Sigmoid colon (tissue), 7 donors: ENCODE measurements around the gene HLA-DMB. TPM values are rescaled to one million over a fixed set of nuclear protein-coding genes. Genes with fewer than 3 reads are reported as not detected.

ENCODE experiments used
- DNase-seq: peaks from one replicate; pipeline ENCODE4 v3.0.0-alpha.2; 2019
- H3K27ac ChIP-seq, 4 donors: fragments of 200-600 bp; sonication (generic); one replicate each; pipeline ENCODE4 v1.5.1; 2016 to 2019; ENCODE audit warnings: mild to moderate bottlenecking in 1 of 4
- H3K27me3 ChIP-seq, 3 donors: fragments of 200-600 bp; sonication (generic); one replicate each; pipeline ENCODE4 v1.5.1; 2019; ENCODE audit warnings: mild to moderate bottlenecking in 1 of 3
- H3K36me3 ChIP-seq, 4 donors: fragments of 200-600 bp; sonication (generic); one replicate each; pipeline ENCODE4 v1.5.1; 2016 to 2019
- H3K4me1 ChIP-seq, 4 donors: fragments of 200-600 bp; sonication (generic); one replicate each; pipeline ENCODE4 v1.5.1; 2017 to 2019
- H3K4me3 ChIP-seq, 4 donors: fragments of 200-600 bp; sonication (generic); one replicate each; pipeline ENCODE4 v1.5.1; 2017 to 2019; ENCODE audit warnings: mild to moderate bottlenecking in 2 of 4, moderate library complexity in 1 of 4
- H3K9me3 ChIP-seq, 4 donors: fragments of 200-600 bp in 3 of 4; sonication (generic) in 3 of 4; one replicate each; pipeline versions ENCODE4 v1.5.1 to v1.6.1; 2013 to 2019
- EP300 ChIP-seq, 4 donors: sonication (generic); formaldehyde crosslinking; IDR thresholded peaks; one replicate each; pipeline ENCODE4 v1.6.1; 2017; ENCODE audit warnings: antibody characterized with exemption in 4 of 4
- POLR2A ChIP-seq, 2 donors: fragments of 450-650 bp; IDR thresholded peaks; one replicate each; pipeline ENCODE4 v1.6.1; 2016; ENCODE audit warnings: antibody characterized with exemption in 2 of 2, mild to moderate bottlenecking in 2 of 2, moderate library complexity in 2 of 2
- POLR2AphosphoS5 ChIP-seq, 4 donors: sonication (generic); formaldehyde crosslinking; IDR thresholded peaks; one replicate each; pipeline ENCODE4 v1.6.1; 2017; ENCODE audit warnings: antibody characterized with exemption in 4 of 4
- WGBS, 2 donors: extraction: QIAGEN DNeasy Blood & Tissue Kit; methylation state at CpG; one replicate each; pipeline ENCODE4 v1.1.7; 2013; 5-methylcytosine and 5-hydroxymethylcytosine counted together
- intact Hi-C: fragments of 100-400 bp; cut with DNase I; formaldehyde crosslinking; loops from one replicate; pipeline ENCODE4 v1.15.1; 2023
- polyA plus RNA-seq, 3 donors: library from polyadenylated mRNA; stranded (reverse); fragments of 200-250 nt; gene quantifications; one replicate each; pipeline ENCODE4 v1.2.3, GENCODE V29; 2013
- total RNA-seq, 4 donors: library from RNA; depleted of rRNA; stranded (reverse); fragments of >200 nt; gene quantifications; one replicate each; pipeline ENCODE4 v1.1.0, GENCODE V29; 2016
- TF ChIP-seq, protein P1 (sequence below), 4 experiments: fragments of 450-650 bp in 3 of 4; fragments of 200-600 bp in 1 of 4; IDR thresholded peaks; one replicate each; pipeline ENCODE4 v1.5.1; 2016 to 2019; ENCODE audit warnings: antibody characterized with exemption in 4 of 4, mild to moderate bottlenecking in 3 of 4, moderate library complexity in 2 of 4
- donor health status: healthy with polysubstance abuse.
- donor health status: Bipolar disorder and iron deficiency.
- donor health status: healthy.

The HLA-DMB gene
- total and polyA plus RNA-seq, 7 donors = 10.2 to 108 (median 13.2) TPM

DNA sequence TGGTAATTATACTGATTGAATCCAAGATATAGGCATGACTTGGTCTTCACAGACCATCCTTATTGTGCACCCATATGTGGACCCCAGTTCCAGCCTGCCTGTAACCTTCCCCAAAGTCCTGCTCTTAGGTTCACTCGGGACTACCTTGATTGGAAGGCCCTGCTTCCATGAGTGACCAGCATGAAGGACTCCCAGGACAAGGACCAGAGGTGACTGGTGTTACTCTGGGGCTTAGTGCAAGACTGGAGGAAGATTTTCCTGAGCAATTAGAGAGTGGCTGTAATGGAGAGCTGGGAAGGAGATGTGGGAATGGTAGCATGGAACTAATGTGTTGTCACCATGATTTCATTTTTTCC is 42.6 kb upstream of the HLA-DMB start:
- peak overlapping the region in 2 of 4 donors; percentile 75 for H3K27ac ChIP-seq
- H3K27me3 ChIP-seq = no peaks in the 10 kb centered on the region
- TF ChIP-seq POLR2AphosphoS5 (IDR thresholded peaks at IDR 0.05) = peak in 2 of 4 donors; percentile 3 to 12
- no peak for TF ChIP-seq POLR2A (IDR thresholded peaks at IDR 0.05)
- intact Hi-C loops = no loop called here
- WGBS, 2 donors = 36 to 72% methylated on average over 1 of the region's 1 CpG
- no peak overlapping the region for H3K4me3 ChIP-seq
- peaks cover 20 to 37% (median 33%) of the 10 kb centered on the region in 4 donors for H3K36me3 ChIP-seq
- DNase-seq = no peak
- peaks cover 0 to 47% (median 27%) of the 10 kb centered on the region in 4 donors for H3K4me1 ChIP-seq
- H3K9me3 ChIP-seq = no peaks in the 10 kb centered on the region

GRCh38 chr6:32982702-32983492 is 42.1 kb upstream of the HLA-DMB start:
- Histone ChIP-seq H3K4me3 (no peak overlapping the region), H3K4me1 (peaks cover 0 to 53% (median 29%) of the 10 kb centered on the region in 4 donors), H3K36me3 (peaks cover 26 to 42% (median 39%) of the 10 kb centered on the region in 4 donors), H3K27ac (peak overlapping the region; percentile 51 to 75 (median 63)), H3K9me3 (no peaks in the 10 kb centered on the region), H3K27me3 (no peaks in the 10 kb centered on the region)
- WGBS, 2 donors = 21 to 57% methylated on average over 6 of the region's 6 CpGs
- peak in 2 of 4 donors; percentile 3 to 17 for TF ChIP-seq POLR2AphosphoS5 (IDR thresholded peaks at IDR 0.05)
- TF ChIP-seq, protein P1, sequence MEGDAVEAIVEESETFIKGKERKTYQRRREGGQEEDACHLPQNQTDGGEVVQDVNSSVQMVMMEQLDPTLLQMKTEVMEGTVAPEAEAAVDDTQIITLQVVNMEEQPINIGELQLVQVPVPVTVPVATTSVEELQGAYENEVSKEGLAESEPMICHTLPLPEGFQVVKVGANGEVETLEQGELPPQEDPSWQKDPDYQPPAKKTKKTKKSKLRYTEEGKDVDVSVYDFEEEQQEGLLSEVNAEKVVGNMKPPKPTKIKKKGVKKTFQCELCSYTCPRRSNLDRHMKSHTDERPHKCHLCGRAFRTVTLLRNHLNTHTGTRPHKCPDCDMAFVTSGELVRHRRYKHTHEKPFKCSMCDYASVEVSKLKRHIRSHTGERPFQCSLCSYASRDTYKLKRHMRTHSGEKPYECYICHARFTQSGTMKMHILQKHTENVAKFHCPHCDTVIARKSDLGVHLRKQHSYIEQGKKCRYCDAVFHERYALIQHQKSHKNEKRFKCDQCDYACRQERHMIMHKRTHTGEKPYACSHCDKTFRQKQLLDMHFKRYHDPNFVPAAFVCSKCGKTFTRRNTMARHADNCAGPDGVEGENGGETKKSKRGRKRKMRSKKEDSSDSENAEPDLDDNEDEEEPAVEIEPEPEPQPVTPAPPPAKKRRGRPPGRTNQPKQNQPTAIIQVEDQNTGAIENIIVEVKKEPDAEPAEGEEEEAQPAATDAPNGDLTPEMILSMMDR (IDR thresholded peaks at IDR 0.05) = no peak
- DNase-seq = no peak
- intact Hi-C loops = no loop called here

DNA sequence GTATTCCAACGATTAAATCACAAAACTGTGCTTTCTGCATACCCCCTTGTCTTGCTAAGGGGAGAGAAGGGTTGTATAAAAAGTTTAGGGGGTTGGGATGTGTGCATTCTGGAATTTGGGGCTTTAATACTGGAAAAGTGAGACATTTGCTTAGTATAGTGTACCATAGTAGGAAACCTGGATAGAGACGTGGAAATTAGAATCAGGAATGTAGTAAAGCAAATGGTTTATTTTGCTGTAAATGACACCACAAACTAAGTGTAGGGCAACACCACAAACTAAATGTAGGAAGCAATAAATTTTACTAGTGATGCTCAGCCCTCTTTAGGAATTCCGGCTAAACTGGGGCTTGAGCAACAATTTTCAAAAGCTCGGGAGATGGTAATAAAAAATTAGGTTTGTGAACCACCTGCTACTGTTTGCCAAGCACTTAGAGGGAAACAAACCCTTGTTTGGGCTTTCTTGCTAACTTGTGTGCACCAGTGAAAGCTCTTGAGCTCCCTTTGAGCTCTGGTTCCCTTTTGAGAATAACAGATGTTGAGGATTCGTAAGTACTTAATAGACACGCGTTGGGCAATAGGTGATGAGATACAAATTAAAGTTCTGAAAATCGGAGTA is 41.4 kb upstream of the HLA-DMB start:
- Histone ChIP-seq H3K4me1 (peaks cover 0 to 60% (median 36%) of the 10 kb centered on the region in 4 donors), H3K9me3 (no peaks in the 10 kb centered on the region), H3K36me3 (peaks cover 33 to 49% (median 46%) of the 10 kb centered on the region in 4 donors), H3K27ac (peak overlapping the region; percentile 51 to 75 (median 63)), H3K27me3 (no peaks in the 10 kb centered on the region), H3K4me3 (no peak overlapping the region)
- WGBS, 2 donors = 17 to 47% methylated on average over 8 of the region's 8 CpGs
- TF ChIP-seq POLR2AphosphoS5 (IDR thresholded peaks at IDR 0.05) = peak in 3 of 4 donors; percentile 10 to 41 (median 29)
- no peak for TF ChIP-seq POLR2A (IDR thresholded peaks at IDR 0.05)
- TF ChIP-seq, protein P1 (IDR thresholded peaks at IDR 0.05) = no peak
- DNase-seq = no peak
- intact Hi-C loops = no loop called here

DNA sequence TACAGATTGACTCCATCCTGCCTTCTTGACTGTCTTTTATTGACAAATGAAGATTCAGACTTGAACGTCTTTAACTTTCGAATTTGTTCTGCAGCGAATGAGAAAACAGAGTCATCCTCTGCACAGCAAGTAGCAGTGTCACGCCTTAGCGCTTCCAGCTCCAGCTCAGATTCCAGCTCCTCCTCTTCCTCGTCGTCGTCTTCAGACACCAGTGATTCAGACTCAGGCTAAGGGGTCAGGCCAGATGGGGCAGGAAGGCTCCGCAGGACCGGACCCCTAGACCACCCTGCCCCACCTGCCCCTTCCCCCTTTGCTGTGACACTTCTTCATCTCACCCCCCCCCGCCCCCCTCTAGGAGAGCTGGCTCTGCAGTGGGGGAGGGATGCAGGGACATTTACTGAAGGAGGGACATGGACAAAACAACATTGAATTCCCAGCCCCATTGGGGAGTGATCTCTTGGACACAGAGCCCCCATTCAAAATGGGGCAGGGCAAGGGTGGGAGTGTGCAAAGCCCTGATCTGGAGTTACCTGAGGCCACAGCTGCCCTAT is 39.7 kb upstream of the HLA-DMB start:
- peak overlapping the region in 2 of 4 donors; percentile 75 for H3K27ac ChIP-seq
- no peak overlapping the region for H3K4me3 ChIP-seq
- intact Hi-C loops = no loop called here
- H3K36me3 ChIP-seq = peaks cover 48 to 66% (median 62%) of the 10 kb centered on the region in 4 donors
- DNase-seq = no peak
- no peaks in the 10 kb centered on the region for H3K27me3 ChIP-seq
- peaks cover 0 to 76% (median 52%) of the 10 kb centered on the region in 4 donors for H3K4me1 ChIP-seq
- WGBS, 2 donors = 66 to 71% methylated on average over 11 of the region's 11 CpGs
- TF ChIP-seq, protein P1 (IDR thresholded peaks at IDR 0.05) = no peak
- TF ChIP-seq POLR2A (IDR thresholded peaks at IDR 0.05) (no peak), POLR2AphosphoS5 (IDR thresholded peaks at IDR 0.05) (no peak), EP300 (IDR thresholded peaks at IDR 0.05) (no peak)
- no peaks in the 10 kb centered on the region for H3K9me3 ChIP-seq
